Lower leg skin (tissue), 4 donors: Measurements from ENCODE around the gene MCF2L2. TPM values are rescaled to one million over a fixed set of nuclear protein-coding genes. Genes with fewer than 3 reads are reported as not detected.

Experiments used
- DNase-seq, 2 donors: peaks; one replicate each; pipeline ENCODE4 v3.0.0-alpha.2; 2019; ENCODE audit warnings: low spot score in 2 of 2
- H3K4me3 ChIP-seq: fragments of 200-600 bp; sonication (generic); 2 replicates; pipeline ENCODE4 v1.5.1; 2017; ENCODE audit warnings: mild to moderate bottlenecking, low read depth; ENCODE audit not compliant: poor library complexity, severe bottlenecking
- CTCF ChIP-seq, 3 donors: fragments of 450-650 bp; IDR thresholded peaks; one replicate each; pipeline ENCODE4 v1.5.1; 2016; ENCODE audit warnings: antibody characterized with exemption in 3 of 3, mild to moderate bottlenecking in 3 of 3, moderate library complexity in 2 of 3
- POLR2A ChIP-seq, 2 donors: fragments of 450-650 bp; IDR thresholded peaks; one replicate each; pipeline ENCODE4 v1.6.1; 2016 to 2017; ENCODE audit warnings: antibody characterized with exemption in 2 of 2, mild to moderate bottlenecking in 1 of 2, moderate library complexity in 1 of 2
- WGBS, 2 donors: methylation state at CpG; one replicate each; pipeline ENCODE4 v1.1.5; 2018; 5-methylcytosine and 5-hydroxymethylcytosine counted together
- intact Hi-C: fragments of 100-400 bp; cut with DNase I; formaldehyde crosslinking; loops from one replicate; pipeline ENCODE4 v1.15.0; 2023; ENCODE audit warnings: low total_unique reads
- total RNA-seq, 4 donors: library from RNA; depleted of rRNA; stranded (reverse); fragments of >200 nt; gene quantifications; one replicate each; pipeline ENCODE4 v1.1.0, GENCODE V29; 2016

Gene MCF2L2
- total RNA-seq, 4 donors from 2014 or later = 0.88 to 1.3 (median 1.1) TPM; not detected in 1

DNA sequence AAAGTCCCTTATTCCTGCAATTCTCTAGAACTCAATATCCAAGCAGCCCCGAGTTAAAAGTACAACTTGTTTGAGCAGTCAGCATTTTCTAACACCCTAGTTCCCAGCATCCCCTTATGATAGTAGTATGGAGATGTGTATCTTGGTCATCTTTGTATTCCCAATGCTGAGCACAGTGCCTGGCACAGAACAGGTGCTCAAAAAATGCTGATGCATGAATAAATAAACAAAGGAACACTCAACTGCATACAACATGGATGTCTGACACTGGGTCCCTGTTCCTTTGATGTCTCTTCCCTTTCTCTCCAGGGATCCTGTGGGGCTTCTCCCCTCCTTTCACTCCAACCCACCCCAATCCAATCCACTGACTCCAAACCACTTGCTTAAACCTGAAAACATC, 199.2 kb downstream of the MCF2L2 start:
- 85 to 94% methylated on average over 1 of the region's 1 CpG for WGBS, 2 donors
- DNase-seq = no peak

DNA sequence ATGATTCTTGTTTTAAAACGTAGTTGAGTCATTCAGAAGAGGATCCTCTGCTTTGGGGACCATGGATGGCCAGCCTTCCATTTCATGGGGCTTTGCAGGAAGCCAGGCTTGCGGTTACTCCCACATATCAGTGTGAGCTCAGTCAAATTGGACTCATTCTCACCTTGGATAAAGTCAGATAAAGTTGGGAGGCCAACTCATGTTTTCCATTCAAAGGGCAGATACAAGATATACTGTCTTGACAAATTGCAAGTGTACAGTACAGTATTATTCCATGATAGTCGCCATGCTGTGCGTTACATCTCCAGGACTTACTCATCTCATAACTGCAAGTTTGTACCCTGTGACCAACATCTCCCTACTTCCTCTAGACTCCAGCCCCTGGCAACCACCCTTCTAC, 200.8 kb downstream of the MCF2L2 start:
- intact Hi-C loops = no loop called here

More for the DNA sequence above, 199.2 kb downstream of the MCF2L2 start:
- TF ChIP-seq POLR2A (IDR thresholded peaks at IDR 0.05) (no peak), CTCF (IDR thresholded peaks at IDR 0.05) (no peak)
- no peak overlapping the region for H3K4me3 ChIP-seq
- intact Hi-C loops = no loop called here

GRCh38 chr3:183226333-183226890, 202.0 kb downstream of the MCF2L2 start:
- intact Hi-C loops = no loop called here
- H3K4me3 ChIP-seq = no peak overlapping the region
- TF ChIP-seq CTCF (IDR thresholded peaks at IDR 0.05) = no peak
- no peak for TF ChIP-seq POLR2A (IDR thresholded peaks at IDR 0.05)
- no peak for DNase-seq
- 76 to 82% methylated on average over 9 of the region's 9 CpGs for WGBS, 2 donors

More for the DNA sequence above, 200.8 kb downstream of the MCF2L2 start:
- no peak for TF ChIP-seq CTCF (IDR thresholded peaks at IDR 0.05)
- TF ChIP-seq POLR2A (IDR thresholded peaks at IDR 0.05) = no peak
- no peak overlapping the region for H3K4me3 ChIP-seq
- 89 to 90% methylated on average over 4 of the region's 4 CpGs for WGBS, 2 donors
- no peak for DNase-seq

GRCh38 chr3:183224180-183224970, 204.0 kb downstream of the MCF2L2 start:
- intact Hi-C loops = no loop called here

DNA sequence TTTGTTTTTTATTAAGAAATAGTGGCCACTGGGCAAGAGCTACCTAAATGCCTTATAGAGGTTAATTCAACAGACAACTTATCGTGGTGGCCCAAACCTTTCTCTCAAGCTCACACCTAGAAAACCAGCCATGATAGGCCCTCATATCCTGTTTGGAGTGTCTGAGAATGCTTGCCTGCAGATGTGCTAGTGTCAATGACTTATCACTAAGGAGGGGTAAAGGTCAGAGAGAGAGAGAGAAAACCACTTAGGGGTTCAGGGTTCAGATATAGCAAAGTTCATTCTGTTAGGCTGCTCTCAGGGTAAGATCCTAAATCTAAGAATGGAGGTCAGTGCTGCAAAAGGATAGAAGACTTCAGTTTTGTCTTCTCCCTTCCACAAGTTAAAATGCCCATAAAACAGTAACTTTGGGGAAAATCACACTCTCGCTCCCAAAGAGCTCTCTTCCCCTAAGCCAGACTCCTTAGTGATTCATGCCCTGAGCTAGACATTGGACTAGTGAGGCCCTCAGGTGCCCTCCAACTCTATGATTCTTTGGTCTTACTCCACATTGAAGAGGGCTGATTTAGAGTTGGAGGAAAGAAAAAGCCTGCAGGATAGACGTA, 205.7 kb downstream of the MCF2L2 start:
- intact Hi-C loops = no loop called here
- DNase-seq = no peak
- WGBS, 2 donors = 89 to 95% methylated on average over 3 of the region's 3 CpGs
- no peak overlapping the region for H3K4me3 ChIP-seq
- no peak for TF ChIP-seq CTCF (IDR thresholded peaks at IDR 0.05)
- TF ChIP-seq POLR2A (IDR thresholded peaks at IDR 0.05) = no peak

More at GRCh38 chr3:183224180-183224970, 204.0 kb downstream of the MCF2L2 start:
- 74 to 77% methylated on average over 11 of the region's 11 CpGs for WGBS, 2 donors
- TF ChIP-seq CTCF (IDR thresholded peaks at IDR 0.05) (no peak), POLR2A (IDR thresholded peaks at IDR 0.05) (no peak)
- no peak overlapping the region for H3K4me3 ChIP-seq
- no peak for DNase-seq
